ENCODE data around the gene DCBLD1. TPM values are rescaled to one million over a fixed set of nuclear protein-coding genes. Genes with fewer than 3 reads are reported as not detected.

Gene DCBLD1
- total and polyA plus RNA-seq, 2 donors (not counting 3 experiments of a cell fraction or from before 2014, with no cell fraction given), result 30.2 to 44.3 TPM

DNA sequence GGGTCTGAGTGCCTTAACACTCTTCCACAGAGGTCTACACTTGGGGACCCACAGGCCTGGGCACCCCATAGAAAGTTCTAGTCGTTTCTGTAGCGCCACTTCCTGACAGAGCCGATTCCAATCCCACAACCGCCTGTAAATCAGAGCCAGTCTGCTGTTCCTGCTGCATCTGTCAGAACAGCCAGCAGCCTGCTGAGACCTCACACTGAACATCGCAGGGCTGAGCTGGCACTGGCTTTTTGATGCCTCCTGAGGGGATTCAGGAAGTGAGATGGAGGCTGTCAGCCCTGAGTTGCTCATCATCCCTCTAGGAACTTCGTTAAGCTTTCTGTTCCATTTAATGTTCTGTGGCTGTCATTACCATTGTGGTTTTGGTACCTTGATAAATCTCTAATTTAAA, 48.9 kb downstream of the DCBLD1 start:
- FAIRE-seq (no peak), DNase-seq (ENCODE audit: low read depth, low spot score) (no peak)
- H3K27ac ChIP-seq (ENCODE audit: insufficient read depth, low read depth, low read length), result no peak overlapping the region
- ChIA-PET POLR2A (no interaction called here), CTCF (interaction anchor here (0.9 to 1.9 kb wide), 3 partner anchors 10 to 82 kb away, joined by 3 to 5 read pairs (median 5); no protein-coding TSS in a partner anchor)
- dilution Hi-C loops (cut with MboI; ENCODE audit: extremely low pct_ligation_motif_present, low sequenced_read_pairs), result no loop called here
- H3K27me3 ChIP-seq (ENCODE audit: control insufficient read depth in 2 of 2, insufficient read depth in 2 of 2, low read length in 2 of 2), result no peaks in the 10 kb centered on the region
- intact Hi-C loops (cut with micrococcal nuclease), result no loop called here
- H2AFZ ChIP-seq (ENCODE audit: low read depth, low read length), result no peak overlapping the region
- H3K4me3 ChIP-seq (replicated peaks in 1 of 3; ENCODE audit: insufficient read depth in 1 of 3, low read depth in 1 of 3, low read length in 3 of 3), result no peak overlapping the region
- H4K20me1 ChIP-seq (replicated peaks; ENCODE audit: control insufficient read depth, extremely low read depth, insufficient read depth, low read length), result no peaks in the 10 kb centered on the region
- no peaks in the 10 kb centered on the region for H3K9me1 ChIP-seq (replicated peaks; ENCODE audit: control insufficient read depth, extremely low read depth, insufficient read depth, low read length)
- TF ChIP-seq, protein P1, sequence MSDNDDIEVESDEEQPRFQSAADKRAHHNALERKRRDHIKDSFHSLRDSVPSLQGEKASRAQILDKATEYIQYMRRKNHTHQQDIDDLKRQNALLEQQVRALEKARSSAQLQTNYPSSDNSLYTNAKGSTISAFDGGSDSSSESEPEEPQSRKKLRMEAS (IDR thresholded peaks at IDR 0.05; ENCODE audit: insufficient read depth, insufficient read length), result no peak
- TF ChIP-seq POLR2A (IDR thresholded peaks at IDR 0.05; ENCODE audit: low read depth, low read length) (no peak), POLR2AphosphoS5 (IDR thresholded peaks at IDR 0.05; ENCODE audit: insufficient read depth, low read depth, low read length) (no peak), CTCF (IDR thresholded peaks at IDR 0.05; ENCODE audit: extremely low read depth in 1 of 2, insufficient read depth in 1 of 2, low read depth in 1 of 2, low read length in 2 of 2) (no peak), EZH2 (IDR thresholded peaks at IDR 0.05; ENCODE audit: borderline replicate concordance, low read depth, low read length, severe bottlenecking) (no peak), MYC (IDR thresholded peaks at IDR 0.05; ENCODE audit: low read depth, low read length) (no peak), JUN (IDR thresholded peaks at IDR 0.05; ENCODE audit: borderline replicate concordance, insufficient read depth, insufficient read length, low read depth) (no peak), GATA2 (IDR thresholded peaks at IDR 0.05; ENCODE audit: insufficient read depth, insufficient read length, low read depth, low read length) (no peak), FOS (IDR thresholded peaks at IDR 0.05; ENCODE audit: borderline replicate concordance, insufficient read depth, low read length) (no peak)
- no peak overlapping the region for H3K9ac ChIP-seq (replicated peaks; ENCODE audit: extremely low read depth, insufficient read depth, low read length)
- no peak overlapping the region for H3K4me2 ChIP-seq (ENCODE audit: insufficient read depth, low read length)
- H3K9me3 ChIP-seq (replicated peaks; ENCODE audit: control insufficient read depth, insufficient read depth, low read length), result no peaks in the 10 kb centered on the region
- H3K36me3 ChIP-seq (ENCODE audit: control insufficient read depth in 2 of 2, extremely low read depth in 1 of 2, insufficient read depth in 2 of 2, low read length in 2 of 2), result peaks cover 8 to 16% of the 10 kb centered on the region in 2 experiments
- peaks cover 17% of the 10 kb centered on the region for H3K4me1 ChIP-seq (ENCODE audit: control insufficient read depth, extremely low read depth, insufficient read depth, low read length)
- peaks cover 15% of the 10 kb centered on the region for H3K79me2 ChIP-seq (ENCODE audit: control insufficient read depth, insufficient read depth, low read length)
- BruUV-seq (replicated peaks), result no TSS peak

Data from endothelial cell of umbilical vein (primary cell).